ENCODE results near the gene TLE1. TPM values are rescaled to one million over a fixed set of nuclear protein-coding genes. Genes with fewer than 3 reads are reported as not detected.
A peak's percentile ranks its signal among the peaks of the same experiment; 100 is the strongest.

Gene TLE1
- total RNA-seq, 1 donor from 2014 or later = 60.6 TPM

DNA sequence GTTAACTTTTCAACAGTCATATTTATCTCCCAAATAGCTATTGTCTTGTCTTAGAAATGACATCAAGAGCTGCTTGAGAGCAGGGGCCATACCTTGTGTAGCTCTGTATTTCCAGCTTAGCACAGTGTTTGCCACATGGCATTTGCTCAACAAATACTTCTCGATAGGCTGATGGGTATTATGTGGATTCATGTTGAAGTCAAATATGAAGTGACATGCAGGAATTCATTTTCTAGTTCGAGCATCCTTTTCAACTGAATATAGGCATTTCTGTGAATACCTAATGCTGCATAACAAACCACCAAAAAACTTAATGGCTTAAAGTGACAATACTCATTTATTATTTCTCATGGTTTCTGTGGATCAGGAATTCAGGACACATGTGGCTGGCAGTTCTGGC is 125.6 kb downstream of the TLE1 start:
- Mint-ChIP-seq H3K4me1 (ENCODE audit: unreplicated experiment) (peaks cover 80% of the 10 kb centered on the region), H3K27me3 (ENCODE audit: unreplicated experiment) (no peaks in the 10 kb centered on the region)

DNA sequence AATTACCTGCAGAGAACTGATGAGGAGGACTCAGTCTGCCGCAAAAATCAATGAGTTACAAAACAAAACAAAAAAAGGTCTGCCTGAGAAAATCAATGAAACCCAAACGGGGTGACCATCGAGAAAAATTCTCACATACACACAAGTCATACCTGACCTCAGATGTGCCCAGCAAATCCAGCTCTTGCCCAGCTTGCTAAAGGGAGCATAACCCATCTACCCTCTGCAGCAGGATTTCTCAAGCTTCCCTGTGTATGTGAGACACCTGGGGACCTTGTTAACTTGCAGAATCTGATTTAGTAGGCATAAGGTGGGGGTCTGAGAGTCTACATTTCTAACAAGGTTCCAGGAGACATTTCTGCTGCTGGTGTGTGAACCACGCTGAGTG is 126.3 kb downstream of the TLE1 start:
- Mint-ChIP-seq H3K27ac (ENCODE audit: unreplicated experiment) (no peak overlapping the region), H3K27me3 (ENCODE audit: unreplicated experiment) (no peaks in the 10 kb centered on the region), H3K36me3 (ENCODE audit: unreplicated experiment) (no peaks in the 10 kb centered on the region), H3K9me3 (ENCODE audit: unreplicated experiment) (no peaks in the 10 kb centered on the region), H3K4me1 (ENCODE audit: unreplicated experiment) (peaks cover 87% of the 10 kb centered on the region), H3K4me3 (ENCODE audit: unreplicated experiment) (no peak overlapping the region)
- TF ChIP-seq, protein P1, sequence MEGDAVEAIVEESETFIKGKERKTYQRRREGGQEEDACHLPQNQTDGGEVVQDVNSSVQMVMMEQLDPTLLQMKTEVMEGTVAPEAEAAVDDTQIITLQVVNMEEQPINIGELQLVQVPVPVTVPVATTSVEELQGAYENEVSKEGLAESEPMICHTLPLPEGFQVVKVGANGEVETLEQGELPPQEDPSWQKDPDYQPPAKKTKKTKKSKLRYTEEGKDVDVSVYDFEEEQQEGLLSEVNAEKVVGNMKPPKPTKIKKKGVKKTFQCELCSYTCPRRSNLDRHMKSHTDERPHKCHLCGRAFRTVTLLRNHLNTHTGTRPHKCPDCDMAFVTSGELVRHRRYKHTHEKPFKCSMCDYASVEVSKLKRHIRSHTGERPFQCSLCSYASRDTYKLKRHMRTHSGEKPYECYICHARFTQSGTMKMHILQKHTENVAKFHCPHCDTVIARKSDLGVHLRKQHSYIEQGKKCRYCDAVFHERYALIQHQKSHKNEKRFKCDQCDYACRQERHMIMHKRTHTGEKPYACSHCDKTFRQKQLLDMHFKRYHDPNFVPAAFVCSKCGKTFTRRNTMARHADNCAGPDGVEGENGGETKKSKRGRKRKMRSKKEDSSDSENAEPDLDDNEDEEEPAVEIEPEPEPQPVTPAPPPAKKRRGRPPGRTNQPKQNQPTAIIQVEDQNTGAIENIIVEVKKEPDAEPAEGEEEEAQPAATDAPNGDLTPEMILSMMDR (IDR thresholded peaks at IDR 0.05) = no peak
- no peak for DNase-seq (ENCODE audit: extremely low spot score, unreplicated experiment)

More for the DNA sequence above, 125.6 kb downstream of the TLE1 start:
- Mint-ChIP-seq H3K9me3 (ENCODE audit: unreplicated experiment) (no peaks in the 10 kb centered on the region), H3K4me3 (ENCODE audit: unreplicated experiment) (no peak overlapping the region), H3K27ac (ENCODE audit: unreplicated experiment) (no peak overlapping the region), H3K36me3 (ENCODE audit: unreplicated experiment) (no peaks in the 10 kb centered on the region)
- TF ChIP-seq, protein P1 (IDR thresholded peaks at IDR 0.05) = no peak
- no peak for DNase-seq (ENCODE audit: extremely low spot score, unreplicated experiment)

DNA sequence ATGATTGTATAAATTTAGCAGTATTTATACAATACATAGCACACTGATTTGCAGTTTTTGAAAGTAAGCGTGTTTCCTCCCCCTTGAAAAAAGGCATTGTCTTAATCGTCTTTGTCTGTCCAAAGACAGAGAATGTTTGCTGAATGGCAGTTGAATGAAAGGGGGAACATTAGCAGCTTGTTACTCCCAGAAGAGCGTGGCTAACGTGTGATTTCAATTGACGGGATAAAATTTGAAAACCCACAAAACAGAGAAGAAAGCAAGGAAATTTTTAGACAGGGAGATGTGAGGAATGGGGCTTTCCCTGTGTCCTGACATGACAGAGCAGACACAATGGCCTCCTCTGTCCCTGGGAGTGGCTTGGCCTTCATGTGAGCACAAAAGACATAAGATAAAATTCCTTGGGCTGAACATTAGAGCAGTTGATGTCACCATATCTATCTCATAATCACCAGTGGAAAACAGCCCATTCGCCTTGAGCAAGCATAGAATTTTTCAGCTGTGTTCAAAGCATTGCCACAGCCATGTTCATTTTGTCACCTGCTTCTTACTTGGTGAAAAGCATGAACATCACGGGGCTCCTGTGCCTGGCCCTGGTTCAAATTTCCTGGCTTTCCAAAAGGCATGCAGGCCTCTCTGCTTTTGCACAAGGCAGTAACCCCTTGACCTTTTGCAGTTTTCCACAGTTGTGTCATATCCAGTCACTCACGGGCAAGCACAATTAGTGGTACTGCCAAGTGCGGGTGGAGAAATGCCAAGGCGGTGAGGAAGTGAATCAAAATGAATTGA is 126.9 kb downstream of the TLE1 start:
- TF ChIP-seq, protein P1 (IDR thresholded peaks at IDR 0.05) = no peak
- H3K36me3 Mint-ChIP-seq (ENCODE audit: unreplicated experiment) = no peaks in the 10 kb centered on the region
- no peak overlapping the region for H3K27ac Mint-ChIP-seq (ENCODE audit: unreplicated experiment)
- H3K4me1 Mint-ChIP-seq (ENCODE audit: unreplicated experiment) = peaks cover 92% of the 10 kb centered on the region
- no peak overlapping the region for H3K4me3 Mint-ChIP-seq (ENCODE audit: unreplicated experiment)
- H3K9me3 Mint-ChIP-seq (ENCODE audit: unreplicated experiment) = no peaks in the 10 kb centered on the region
- no peaks in the 10 kb centered on the region for H3K27me3 Mint-ChIP-seq (ENCODE audit: unreplicated experiment)
- DNase-seq (ENCODE audit: extremely low spot score, unreplicated experiment) = no peak

DNA sequence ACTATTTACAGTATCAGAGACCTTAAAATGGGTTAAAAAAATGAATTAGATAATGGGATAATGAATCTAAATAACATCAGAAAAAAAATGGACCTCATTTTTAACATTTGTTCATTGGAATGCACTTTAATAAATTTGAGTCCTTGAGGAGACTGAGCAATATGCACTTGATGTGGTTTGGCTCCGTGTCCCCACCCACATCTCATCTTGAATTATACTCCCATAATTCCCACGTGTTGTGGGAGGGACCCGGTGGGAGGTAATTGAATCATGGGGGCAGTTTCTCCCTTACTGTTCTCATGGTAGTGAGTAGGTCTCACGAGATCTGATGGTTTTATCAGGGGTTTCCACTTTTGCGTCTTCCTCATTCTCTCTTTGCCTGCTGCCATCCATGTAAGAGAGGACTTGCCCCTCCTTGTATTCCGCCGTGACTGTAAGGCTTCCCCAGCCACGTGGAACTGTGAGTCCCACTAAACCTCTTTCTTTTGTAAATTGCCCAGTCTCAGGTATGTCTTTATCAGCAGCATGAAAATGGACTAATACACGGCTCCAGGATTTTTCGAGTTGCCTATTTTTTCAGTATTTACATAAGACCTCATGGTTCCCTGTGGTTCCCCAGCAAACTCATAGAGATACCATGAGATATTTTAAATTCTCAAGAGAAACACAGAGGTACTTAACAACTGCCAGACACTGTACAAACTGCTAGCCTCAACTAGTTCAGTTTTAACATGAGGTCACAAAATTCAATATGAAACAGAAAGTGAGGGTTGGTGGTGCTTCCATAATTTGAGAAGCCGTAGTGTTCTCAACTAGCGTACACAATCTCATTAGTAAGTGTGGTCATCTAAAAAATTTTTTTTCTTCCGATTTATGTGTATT is 128.3 kb downstream of the TLE1 start:
- no peak for DNase-seq (ENCODE audit: extremely low spot score, unreplicated experiment)
- Mint-ChIP-seq H3K27me3 (ENCODE audit: unreplicated experiment) (no peaks in the 10 kb centered on the region), H3K27ac (ENCODE audit: unreplicated experiment) (peak overlapping the region; percentile 64), H3K9me3 (ENCODE audit: unreplicated experiment) (no peaks in the 10 kb centered on the region), H3K4me1 (ENCODE audit: unreplicated experiment) (peaks cover 90% of the 10 kb centered on the region), H3K4me3 (ENCODE audit: unreplicated experiment) (no peak overlapping the region), H3K36me3 (ENCODE audit: unreplicated experiment) (no peaks in the 10 kb centered on the region)
- TF ChIP-seq, protein P1 (IDR thresholded peaks at IDR 0.05) = no peak

DNA sequence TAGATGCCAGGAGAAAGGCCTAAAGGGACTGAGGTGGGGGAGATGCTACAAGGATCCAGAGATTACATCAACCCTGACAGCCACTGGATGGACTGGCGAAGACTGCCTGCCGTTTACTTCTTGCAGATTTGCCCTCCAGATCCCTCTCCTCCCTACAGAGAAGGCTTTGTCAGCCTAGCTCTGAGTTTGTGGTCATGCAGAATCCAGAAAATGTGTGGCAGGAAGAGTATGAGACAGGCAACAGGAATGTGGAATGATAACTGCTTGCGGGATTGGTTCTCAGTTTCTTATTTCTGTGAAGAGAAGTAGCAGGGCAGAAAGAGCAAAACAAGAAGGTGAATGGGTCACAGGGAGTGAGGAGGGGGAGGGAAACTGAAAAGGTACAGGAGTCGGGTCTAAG is 129.6 kb downstream of the TLE1 start:
- peak overlapping the region; percentile 86 for H3K27ac Mint-ChIP-seq (ENCODE audit: unreplicated experiment)
- no peak overlapping the region for H3K4me3 Mint-ChIP-seq (ENCODE audit: unreplicated experiment)
- peaks cover 76% of the 10 kb centered on the region for H3K4me1 Mint-ChIP-seq (ENCODE audit: unreplicated experiment)
- DNase-seq (ENCODE audit: extremely low spot score, unreplicated experiment) = no peak
- H3K9me3 Mint-ChIP-seq (ENCODE audit: unreplicated experiment) = no peaks in the 10 kb centered on the region
- TF ChIP-seq, protein P1 (IDR thresholded peaks at IDR 0.05) = no peak
- H3K36me3 Mint-ChIP-seq (ENCODE audit: unreplicated experiment) = no peaks in the 10 kb centered on the region
- H3K27me3 Mint-ChIP-seq (ENCODE audit: unreplicated experiment) = no peaks in the 10 kb centered on the region

Measured in osteocyte (in vitro differentiated cells).